NB4 (cell line): ENCODE data around the gene PHF20.

ENCODE experiments used
- DNase-seq: peaks from one replicate; pipeline ENCODE4 v3.0.0; 2010; ENCODE audit warnings: low read depth
- H3K4me3 ChIP-seq: one replicate; pipeline ENCODE4 v1.5.1; 2011; ENCODE audit warnings: mild to moderate bottlenecking, low read depth, low read length, moderate library complexity
- CTCF ChIP-seq: IDR thresholded peaks from one replicate; pipeline ENCODE4 v1.5.1; 2012; ENCODE audit warnings: low read depth, low read length
- MAX ChIP-seq: IDR thresholded peaks from 2 replicates; pipeline ENCODE4 v1.6.1; 2011; ENCODE audit warnings: low read depth, low read length
- MYC ChIP-seq: IDR thresholded peaks from 2 replicates; pipeline ENCODE4 v1.6.1; 2011; ENCODE audit warnings: low read depth, low read length
- POLR2A ChIP-seq: IDR thresholded peaks from 2 replicates; pipeline ENCODE4 v1.6.1; 2011; ENCODE audit warnings: mild to moderate bottlenecking; ENCODE audit not compliant: insufficient read length; ENCODE audit errors: extremely low read depth

Gene PHF20

DNA sequence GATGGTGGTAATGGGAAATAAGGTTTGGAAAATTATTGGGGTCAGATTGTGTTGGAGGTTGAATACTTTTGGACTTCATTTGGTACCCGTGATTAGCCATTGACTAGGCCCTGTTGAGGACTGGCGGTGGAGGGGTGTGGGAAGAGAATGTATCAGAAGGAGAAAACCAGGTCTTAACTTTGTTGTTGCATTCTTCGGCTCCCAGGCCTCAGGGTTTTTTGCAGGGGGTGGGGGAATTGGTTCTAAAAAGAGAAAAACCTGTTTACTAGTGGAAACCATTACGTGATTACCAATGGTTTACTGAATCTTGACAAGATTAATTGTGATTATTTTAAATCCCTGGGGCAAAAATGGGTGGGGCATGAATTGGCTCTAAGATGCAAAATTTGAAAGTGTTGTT is 85.1 kb downstream of the PHF20 start:
- no peak overlapping the region for H3K4me3 ChIP-seq
- DNase-seq = no peak
- TF ChIP-seq POLR2A (no peak), CTCF (no peak), MAX (no peak)

GRCh38 chr20:35866418-35867202 is 94.8 kb downstream of the PHF20 start:
- H3K4me3 ChIP-seq = no peak overlapping the region
- no peak for DNase-seq
- TF ChIP-seq MAX = no peak

GRCh38 chr20:35870541-35871258 is 98.9 kb downstream of the PHF20 start:
- TF ChIP-seq CTCF (no peak), POLR2A (no peak), MAX (no peak), MYC (no peak)
- DNase-seq = no peak

DNA sequence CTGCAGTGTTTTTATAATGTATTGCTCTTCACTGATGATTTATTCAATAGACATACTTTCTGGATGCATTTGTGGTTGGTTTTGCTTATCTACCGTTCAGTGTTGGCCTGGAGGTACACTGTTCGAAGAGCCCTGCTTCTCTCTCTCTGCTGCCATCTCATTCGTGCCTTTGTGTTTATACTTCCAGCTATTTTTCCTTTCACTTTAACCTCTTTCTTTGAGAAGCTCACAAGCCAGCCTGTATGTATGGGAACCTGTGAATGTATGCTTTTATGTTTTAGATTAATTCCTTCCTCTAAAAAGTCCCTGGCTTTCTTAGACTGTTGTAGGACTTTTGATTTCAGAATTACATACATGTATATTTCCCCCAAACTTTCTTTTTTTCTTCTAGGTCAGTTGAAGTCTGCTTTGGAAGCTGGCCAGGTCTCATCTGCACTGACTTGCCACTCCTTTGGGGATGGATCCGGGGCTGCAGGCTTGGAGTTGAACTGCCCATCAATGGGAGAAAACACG is 99.5 kb downstream of the PHF20 start:
- TF ChIP-seq POLR2A (no peak), CTCF (no peak), MAX (no peak), MYC (no peak)
- no peak for DNase-seq

More at GRCh38 chr20:35870541-35871258, 98.9 kb downstream of the PHF20 start:
- H3K4me3 ChIP-seq = no peak overlapping the region

DNA sequence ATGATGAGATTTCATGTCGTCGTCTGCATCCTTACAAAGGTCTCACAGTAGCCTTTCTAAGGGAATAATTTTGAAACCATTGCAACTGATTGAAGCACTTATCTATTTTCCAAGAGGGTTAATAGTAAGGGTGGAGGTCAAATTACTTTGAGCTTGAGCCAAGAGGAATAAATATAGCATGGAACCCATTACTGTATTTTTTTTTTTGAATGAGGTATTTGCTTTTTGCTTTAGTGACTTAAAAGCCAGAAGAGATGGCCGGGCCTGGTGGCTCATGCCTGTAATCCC is 104.2 kb downstream of the PHF20 start:
- H3K4me3 ChIP-seq = no peak overlapping the region
- DNase-seq = no peak
- TF ChIP-seq POLR2A (no peak), MAX (no peak), CTCF (no peak), MYC (no peak)

More for the DNA sequence above, 99.5 kb downstream of the PHF20 start:
- no peak overlapping the region for H3K4me3 ChIP-seq

- no peak overlapping the region for H3K4me3 ChIP-seq
- no peak for DNase-seq
- TF ChIP-seq MYC = no peak
- no peak for TF ChIP-seq CTCF
- no peak for TF ChIP-seq POLR2A
- TF ChIP-seq MAX = no peak
Measured at GRCh38 chr20:35877611-35878010, 105.8 kb downstream of the PHF20 start.
